K562 (cell line): ENCODE results near the gene DAP. TPM values are rescaled to one million over a fixed set of nuclear protein-coding genes. Genes with fewer than 3 reads are reported as not detected.

ENCODE experiments used
- ATF1 ChIP-seq, 2 experiments: fragments of 450-650 bp in 1 of 2; IDR thresholded peaks; 2 replicates each; pipeline ENCODE4 v1.6.1; 2016; ENCODE audit warnings: missing compliant biosample characterization in 1 of 2, missing genetic modification characterization in 1 of 2
- MTA2 ChIP-seq: fragments of 450-650 bp; IDR thresholded peaks from 2 replicates; pipeline ENCODE4 v1.6.1; 2016; ENCODE audit warnings: low read depth
- SIRT6 ChIP-seq: IDR thresholded peaks from one replicate; pipeline ENCODE4 v1.6.1; 2012; ENCODE audit warnings: low read depth, mild to moderate bottlenecking, control low read depth, inconsistent platforms, low read length, moderate library complexity
- TSHZ1 ChIP-seq: fragments of 250-450 bp; sonication (Bioruptor Pico); IDR thresholded peaks from 2 replicates; pipeline ENCODE4 v1.4.0; 2020; ENCODE audit warnings: mild to moderate bottlenecking, moderate library complexity
- ZBTB40 ChIP-seq, 2 experiments: fragments of 450-650 bp in 1 of 2; sonication (generic) in 1 of 2; formaldehyde crosslinking in 1 of 2; IDR thresholded peaks; 2 replicates each; pipeline versions ENCODE4 v1.7.1 to v1.9.0; 2016 to 2022; ENCODE audit warnings: inconsistent platforms in 1 of 2, mild to moderate bottlenecking in 1 of 2, missing genetic modification reagents in 1 of 2
- ZNF124 ChIP-seq: sonication (generic); formaldehyde crosslinking; IDR thresholded peaks from 2 replicates; pipeline ENCODE4 v1.8.1; 2022; ENCODE audit warnings: missing genetic modification reagents
- ZNF277 ChIP-seq: fragments of 250-450 bp; sonication (Bioruptor Pico); IDR thresholded peaks from 2 replicates; pipeline ENCODE4 v1.8.0; 2022; ENCODE audit warnings: inconsistent platforms, mild to moderate bottlenecking, moderate library complexity, borderline replicate concordance
- polyA plus RNA-seq, 8 experiments: library from polyadenylated mRNA; depleted of rRNA in 4 of 8; stranded (reverse) in 5 of 8; unstranded in 3 of 8; fragments of >200 nt; fragmentation: Nextera tagmentation in 2 of 8; fragmentation: Illumina TruSeq in 1 of 8; extraction: Ambion mirVana in 2 of 8; extraction: Trizol in 1 of 8; gene quantifications; 2 replicates each; pipeline versions ENCODE4 v1.2.1 to v1.2.3, GENCODE V29; 2011 to 2014; ENCODE audit warnings: inconsistent platforms in 1 of 8, missing spikeins in 1 of 8
- total RNA-seq, 7 experiments: library from RNA; depleted of rRNA in 6 of 7; stranded (reverse); fragments of >200 nt in 6 of 7; fragmentation: Illumina TruSeq in 2 of 7; extraction: Trizol in 2 of 7; gene quantifications; 2 replicates each; pipeline versions ENCODE4 v1.2.1 to v1.2.3, GENCODE V29; 2011 to 2021; ENCODE audit warnings: low replicate concordance in 1 of 7

DAP gene
- total and polyA plus RNA-seq, 9 of the 15 experiments (the other 6 are each of a cell fraction or from before 2014, with no cell fraction given): 14.1 to 151 (median 34.5) TPM

GRCh38 chr5:10690460-10691440, 70.3 kb downstream of the DAP start (continued):
- no peak for TF ChIP-seq ZBTB40 (IDR thresholded peaks at IDR 0.05)
- TF ChIP-seq ZBTB40 (CRISPR knock-in tag; IDR thresholded peaks at IDR 0.05): no peak
- TF ChIP-seq ATF1 (CRISPR knock-in tag; IDR thresholded peaks at IDR 0.05): no peak
- TF ChIP-seq ATF1 (tag; IDR thresholded peaks at IDR 0.05): no peak
- TF ChIP-seq ZNF124: no peak
- no peak for TF ChIP-seq SIRT6
- no peak for TF ChIP-seq TSHZ1 (CRISPR knock-in tag)
- TF ChIP-seq ZNF277 (CRISPR knock-in tag): no peak
- no peak for TF ChIP-seq MTA2
